AG09309 (cell line): ENCODE measurements around the gene CAST.
"Not testable (repeated sequence)": the region's sequence is repeated elsewhere in the genome, so short reads cannot be mapped to it uniquely, and the experiment has no call there.

Experiments
- DNase-seq: peaks from one replicate; pipeline ENCODE4 v3.0.0-alpha.2; 2010; ENCODE audit warnings: low read depth
- H3K4me3 ChIP-seq: 2 replicates; pipeline ENCODE4 v1.5.1; 2011; ENCODE audit warnings: mild to moderate bottlenecking, low read depth, low read length, moderate library complexity; ENCODE audit not compliant: control insufficient read depth
- TF ChIP-seq, protein P1 (sequence below): IDR thresholded peaks from 2 replicates; pipeline ENCODE4 v1.5.1; 2011; ENCODE audit warnings: mild to moderate bottlenecking, low read depth, low read length, inconsistent platforms; ENCODE audit not compliant: insufficient read depth, control insufficient read depth; ENCODE audit errors: missing control alignments

The CAST gene

DNA sequence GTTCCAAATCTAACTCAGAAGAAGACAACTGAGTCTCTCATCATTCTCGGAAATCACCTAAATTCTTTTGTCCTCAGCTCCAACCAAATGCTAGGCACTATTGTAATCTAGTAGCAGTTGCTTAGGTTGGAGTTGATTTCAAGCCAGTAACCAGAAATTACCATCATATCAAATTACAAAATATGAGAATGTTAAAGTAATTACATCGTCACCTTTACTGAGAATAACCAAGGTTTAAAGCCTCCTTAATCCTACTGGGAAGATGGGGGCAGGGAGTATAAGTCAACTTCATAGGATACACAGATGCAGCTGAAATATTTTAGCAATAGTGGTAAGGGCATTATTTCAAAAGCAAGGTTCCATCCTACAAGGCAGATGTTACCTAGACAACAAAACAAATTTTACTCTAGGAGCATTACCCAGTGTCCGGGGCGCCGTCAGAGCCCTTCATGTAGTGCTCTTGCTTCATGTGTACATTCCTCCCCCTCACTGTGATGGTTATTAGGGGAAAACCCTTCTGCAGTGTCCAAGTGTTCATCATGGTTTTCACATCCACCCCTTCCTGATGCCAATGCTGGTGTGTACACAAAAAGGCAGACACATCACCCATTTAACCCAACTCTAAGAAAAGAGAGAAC, 126.1 kb downstream of the CAST start:
- H3K4me3 ChIP-seq = no peak overlapping the region
- TF ChIP-seq, protein P1, sequence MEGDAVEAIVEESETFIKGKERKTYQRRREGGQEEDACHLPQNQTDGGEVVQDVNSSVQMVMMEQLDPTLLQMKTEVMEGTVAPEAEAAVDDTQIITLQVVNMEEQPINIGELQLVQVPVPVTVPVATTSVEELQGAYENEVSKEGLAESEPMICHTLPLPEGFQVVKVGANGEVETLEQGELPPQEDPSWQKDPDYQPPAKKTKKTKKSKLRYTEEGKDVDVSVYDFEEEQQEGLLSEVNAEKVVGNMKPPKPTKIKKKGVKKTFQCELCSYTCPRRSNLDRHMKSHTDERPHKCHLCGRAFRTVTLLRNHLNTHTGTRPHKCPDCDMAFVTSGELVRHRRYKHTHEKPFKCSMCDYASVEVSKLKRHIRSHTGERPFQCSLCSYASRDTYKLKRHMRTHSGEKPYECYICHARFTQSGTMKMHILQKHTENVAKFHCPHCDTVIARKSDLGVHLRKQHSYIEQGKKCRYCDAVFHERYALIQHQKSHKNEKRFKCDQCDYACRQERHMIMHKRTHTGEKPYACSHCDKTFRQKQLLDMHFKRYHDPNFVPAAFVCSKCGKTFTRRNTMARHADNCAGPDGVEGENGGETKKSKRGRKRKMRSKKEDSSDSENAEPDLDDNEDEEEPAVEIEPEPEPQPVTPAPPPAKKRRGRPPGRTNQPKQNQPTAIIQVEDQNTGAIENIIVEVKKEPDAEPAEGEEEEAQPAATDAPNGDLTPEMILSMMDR = no peak
- DNase-seq = no peak

DNA sequence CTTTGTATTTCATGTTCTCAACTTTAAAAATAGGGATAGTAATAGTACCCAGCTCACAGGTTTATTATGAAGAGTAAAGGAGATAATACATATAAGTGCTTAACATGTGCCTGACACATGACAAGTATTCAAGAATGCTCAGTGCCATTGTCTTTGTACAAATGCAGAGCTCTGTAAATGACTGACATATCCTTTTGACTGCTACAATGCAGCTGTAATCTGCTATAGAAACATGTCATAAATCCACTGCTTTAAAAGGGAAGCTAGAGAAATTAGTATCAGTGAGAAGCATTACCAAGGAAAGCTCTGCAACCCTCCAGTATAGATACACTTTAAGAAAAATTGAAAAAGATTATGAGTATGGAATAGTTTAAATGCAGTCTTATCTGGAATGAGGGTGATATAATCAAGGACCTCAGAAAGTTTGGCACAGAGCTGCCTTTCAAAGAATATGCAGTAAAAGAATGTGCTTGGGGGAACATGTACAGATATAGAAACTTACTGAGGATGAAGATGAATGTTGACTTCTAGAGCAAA, 127.7 kb downstream of the CAST start:
- no peak for DNase-seq

DNA sequence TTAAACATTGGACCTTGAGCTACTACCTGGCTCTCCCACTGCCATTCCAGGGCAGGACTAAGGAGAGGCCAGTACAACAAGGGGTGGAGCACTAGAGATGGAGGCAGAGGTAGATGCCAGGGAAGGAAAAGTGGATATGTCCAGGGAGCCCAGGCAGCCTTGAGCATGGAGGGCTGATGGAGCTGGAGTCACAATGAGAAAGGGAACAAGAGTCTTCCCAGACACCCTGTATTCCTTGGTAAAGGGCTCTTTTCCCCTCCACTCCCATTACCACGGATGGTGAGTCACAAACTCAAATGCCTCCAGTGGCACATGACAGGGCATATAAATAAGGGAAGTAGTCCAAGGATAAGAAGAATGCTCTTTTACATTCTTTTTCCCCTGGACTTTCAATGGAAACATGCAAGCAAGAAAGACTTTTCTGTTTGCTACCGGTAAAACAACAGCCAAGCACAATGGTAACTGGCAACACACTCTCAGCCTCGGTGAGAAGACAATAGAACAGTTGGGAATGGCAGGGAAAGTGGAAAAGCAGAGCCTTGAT, 128.9 kb downstream of the CAST start:
- no peak overlapping the region for H3K4me3 ChIP-seq
- TF ChIP-seq, protein P1 = no peak
- DNase-seq = peak; percentile 11

More for the DNA sequence above, 127.7 kb downstream of the CAST start:
- no peak overlapping the region for H3K4me3 ChIP-seq
- TF ChIP-seq, protein P1 = no peak

DNA sequence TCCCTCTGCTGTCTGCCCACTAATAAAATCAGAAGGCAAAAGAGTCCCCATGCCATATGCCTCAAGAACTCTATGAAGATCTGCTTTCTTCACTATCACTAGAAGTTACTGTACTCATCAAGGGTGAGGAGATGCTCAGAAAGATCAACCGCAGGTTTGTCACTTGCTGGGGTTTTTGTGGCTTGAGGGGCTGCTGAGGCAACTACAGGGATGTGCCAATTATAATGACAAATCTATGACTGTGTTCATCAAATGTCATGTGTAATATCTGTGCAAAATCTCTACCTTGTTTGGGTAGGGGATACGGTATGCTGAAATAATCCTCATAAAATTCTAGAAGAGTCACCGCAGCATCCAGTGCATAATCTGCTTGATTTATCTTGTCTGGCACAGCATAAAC, 132.6 kb downstream of the CAST start:
- TF ChIP-seq, protein P1 = no peak
- no peak overlapping the region for H3K4me3 ChIP-seq
- no peak for DNase-seq

DNA sequence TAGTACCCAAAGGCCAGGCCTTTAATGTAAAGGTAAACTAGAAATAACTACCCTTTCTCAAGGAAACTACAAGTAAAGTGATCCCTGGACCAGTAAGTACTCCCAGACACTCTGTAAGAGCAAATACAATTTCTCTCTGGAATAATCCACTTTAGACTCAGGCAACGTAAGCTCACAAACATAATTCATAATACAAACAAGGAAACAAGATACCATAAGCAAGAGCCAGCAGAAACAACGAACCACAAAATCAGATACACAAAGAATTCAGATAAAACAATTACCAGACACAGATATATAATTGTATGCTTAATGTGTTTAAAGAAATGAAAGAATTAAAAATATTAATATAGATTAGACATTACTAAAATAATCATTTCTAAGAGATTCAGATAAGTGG, 133.4 kb downstream of the CAST start:
- TF ChIP-seq, protein P1 = no peak
- H3K4me3 ChIP-seq = no peak overlapping the region
- no peak for DNase-seq

DNA sequence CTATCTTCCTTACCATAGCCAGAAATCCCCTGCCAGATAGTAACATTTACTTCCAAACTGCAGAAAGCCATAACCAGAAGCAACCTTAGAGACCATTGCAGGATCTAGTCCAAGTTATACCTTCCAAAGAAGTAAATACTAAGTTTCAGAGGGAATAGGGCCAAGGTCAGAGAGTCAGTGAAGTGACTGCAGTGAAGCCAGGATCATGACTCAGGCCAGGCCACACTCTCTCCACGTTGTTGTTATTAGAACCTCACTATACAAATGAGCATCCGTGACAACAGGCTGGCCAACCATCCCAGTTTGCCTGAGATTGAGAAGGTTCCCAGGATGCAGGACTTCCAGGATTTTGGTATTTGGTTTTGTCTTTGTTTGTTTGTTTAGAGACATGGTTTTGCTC, 134.3 kb downstream of the CAST start:
- TF ChIP-seq, protein P1 = no peak
- no peak overlapping the region for H3K4me3 ChIP-seq
- no peak for DNase-seq

DNA sequence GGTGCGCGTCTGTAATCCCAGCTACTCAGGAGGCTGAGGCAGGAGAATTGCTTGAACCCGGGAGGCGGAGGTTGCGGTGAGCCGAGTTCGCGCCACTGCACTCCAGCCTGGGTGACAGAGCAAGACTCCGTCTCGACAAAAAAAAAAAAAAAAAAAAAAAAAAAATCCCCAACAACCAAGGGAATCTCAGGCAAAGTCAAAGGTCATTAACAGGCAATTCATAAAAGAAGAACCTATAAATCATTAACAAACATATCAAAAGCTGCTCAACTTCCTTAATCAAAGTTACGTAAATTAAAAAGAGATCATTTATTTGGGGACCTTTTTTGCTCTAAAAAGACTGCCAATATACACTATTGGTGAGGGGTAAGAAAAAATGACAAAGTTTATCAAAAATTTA, 139.5 kb downstream of the CAST start:
- H3K4me3 ChIP-seq, DNase-seq: not testable (repeated sequence)
